NCI-H774 (cell line): ENCODE measurements around the gene ZNF480.
"Not testable (repeated sequence)": the region's sequence is repeated elsewhere in the genome, so short reads cannot be mapped to it uniquely, and the experiment has no call there.

Experiments used
- DNase-seq: peaks from one replicate; lab custom pipeline; 2025; lab: John Stamatoyannopoulos, UW

Gene ZNF480

DNA sequence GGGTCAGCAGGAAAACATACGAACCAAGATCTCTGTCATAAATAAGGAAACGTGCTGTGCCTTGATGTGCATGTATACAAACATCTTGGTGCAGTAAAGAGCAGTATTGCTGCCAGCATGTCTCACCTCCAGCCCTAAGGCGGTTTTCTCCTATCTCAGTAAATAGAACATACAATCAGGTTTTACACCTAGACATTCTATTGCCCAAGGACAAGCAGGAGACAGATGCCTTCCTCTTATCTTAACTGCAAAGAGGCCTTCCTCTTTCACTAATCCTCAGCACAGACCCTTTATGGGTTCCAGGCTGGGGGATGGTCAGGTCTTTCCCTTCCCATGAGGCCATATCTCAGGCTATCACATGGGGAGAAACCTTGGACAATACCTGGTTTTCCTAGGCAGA lies 42.1 kb downstream of the ZNF480 start:
- DNase-seq: not testable (repeated sequence)

DNA sequence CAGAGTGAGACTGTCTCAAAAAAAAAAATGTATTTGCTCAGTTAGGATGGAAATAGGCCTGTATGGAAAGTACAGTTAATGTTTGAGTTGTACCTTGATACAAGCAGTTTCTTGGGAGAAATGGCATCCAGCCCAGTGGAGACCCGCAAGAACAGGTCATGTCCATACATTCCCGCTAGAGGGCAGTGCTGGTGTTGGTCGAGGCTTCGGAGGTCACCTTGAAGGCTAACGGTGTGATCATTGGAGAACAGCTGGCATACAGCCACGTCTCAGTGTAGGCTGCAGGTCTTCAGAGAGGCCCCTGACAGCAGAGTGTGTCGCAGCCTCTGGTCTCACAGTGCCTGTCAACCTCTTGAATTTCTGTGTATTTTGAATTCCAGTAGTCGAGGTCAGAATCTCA lies 46.6 kb downstream of the ZNF480 start:
- DNase-seq: no peak

DNA sequence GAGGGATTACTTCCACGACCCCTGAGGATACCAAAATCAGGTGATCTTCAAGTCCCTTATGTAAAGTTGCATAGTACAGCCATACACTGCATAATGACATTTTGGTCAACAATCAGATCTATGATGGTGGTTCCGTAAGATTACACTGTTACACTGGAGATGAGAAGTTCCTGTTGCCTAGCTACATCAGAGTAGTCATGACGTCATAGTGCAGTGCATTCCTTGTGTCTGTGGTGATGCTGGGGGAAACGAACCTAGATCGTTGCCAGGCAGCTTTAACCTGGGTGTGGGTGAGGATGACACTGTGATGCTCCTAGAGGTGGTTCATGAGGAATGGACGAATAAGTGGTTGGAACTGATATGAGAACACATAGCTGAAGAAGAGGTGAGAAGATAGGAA lies 48.2 kb downstream of the ZNF480 start:
- DNase-seq: no peak

GRCh38 chr19:52351512-52351911 lies 54.5 kb downstream of the ZNF480 start:
- no peak for DNase-seq

- no peak for DNase-seq
Observed at GRCh38 chr19:52366414-52366824, 69.5 kb downstream of the ZNF480 start.

GRCh38 chr19:52369559-52370340 lies 72.8 kb downstream of the ZNF480 start, which contains the start of gene ZNF880:
ZNF880 (plus strand) TSS chr19:52369923; CDS start chr19:52369966, 43 bp downstream.
- DNase-seq: peak; percentile 87

DNA sequence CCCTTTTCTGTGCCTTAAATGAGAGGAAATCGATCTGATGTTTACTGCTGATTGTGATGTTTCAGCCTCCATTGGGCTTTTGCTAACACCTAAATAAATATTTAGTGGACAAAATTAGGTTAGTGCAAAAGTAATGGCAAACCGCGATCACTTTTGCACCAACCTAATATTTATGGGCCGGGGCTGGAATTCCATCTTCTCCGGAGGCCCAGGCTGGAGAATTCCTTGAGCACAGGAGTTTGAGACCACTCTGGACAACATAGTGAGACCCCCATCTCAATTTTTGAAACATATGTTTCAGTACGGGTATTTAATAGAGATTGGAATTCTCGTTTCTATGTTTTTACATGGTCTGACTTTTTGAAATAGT lies 73.4 kb downstream of the ZNF480 start:
- no peak for DNase-seq
